ENCODE results near the gene OR52I1.

Gene OR52I1

DNA sequence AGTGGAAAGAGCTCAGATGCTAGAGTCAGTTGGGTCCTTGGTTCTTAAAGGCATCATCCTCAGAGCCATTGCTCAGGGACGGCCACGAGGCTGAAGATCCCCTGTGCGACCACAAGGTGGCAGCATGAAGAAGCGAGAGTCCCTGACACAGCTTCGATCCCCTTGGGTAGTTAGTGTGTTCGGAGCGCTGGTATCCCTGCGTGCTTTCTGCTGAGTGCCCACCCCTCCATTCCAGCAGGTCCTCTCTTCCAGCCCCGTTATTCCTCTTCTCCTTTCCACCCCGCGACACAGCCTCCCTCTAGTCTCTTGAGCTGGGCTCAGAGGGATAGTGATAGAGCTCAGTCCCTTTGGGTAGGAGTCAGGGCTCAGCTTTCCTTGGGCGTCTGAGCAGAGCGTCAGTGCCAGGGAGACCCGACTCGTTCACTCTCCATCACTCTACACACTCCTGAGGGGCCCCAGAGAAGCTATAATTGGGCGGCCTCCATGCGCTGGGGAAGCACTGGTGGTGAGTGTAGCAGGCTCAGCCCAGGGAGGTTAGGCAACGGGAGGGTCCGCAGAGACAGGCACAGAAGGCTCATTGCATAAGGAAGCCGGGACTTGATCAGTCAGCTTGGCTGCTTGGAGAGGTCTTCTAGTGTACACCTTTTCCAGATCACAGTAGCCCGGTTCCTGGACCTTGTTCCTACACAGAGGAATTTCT, 43.3 kb downstream of the OR52I1 start, which contains the start of gene OR51D1:
Gene OR51D1 (plus strand): TSS at position 516 of the 700 bp plus-strand sequence. CDS start 2,314 bp downstream, outside the sequence.
- peaks cover 0 to 3% (median 0%) of the 10 kb centered on the region in 5 experiments for H3K27me3 ChIP-seq (replicated peaks in 2 of 5; ENCODE audit: control insufficient read depth in 4 of 5, insufficient read depth in 5 of 5, low read length in 4 of 5)
- no peaks in the 10 kb centered on the region for H3K9me3 ChIP-seq (ENCODE audit: control extremely low read depth in 1 of 5, control insufficient read depth in 4 of 5, insufficient read depth in 2 of 5, low read depth in 1 of 5, low read length in 4 of 5)
- WGBS (ENCODE audit: insufficient coverage): 47% methylated on average over 12 of the region's 21 CpGs
- ChIA-PET CTCF (interaction anchor here (0.5 to 3.4 kb wide), 24 partner anchors 8 to 567 kb away, joined by 3 to 38 read pairs (median 4); partner anchors contain the start of gene TRIM68), POLR2A (no interaction called here)
- peaks cover 0 to 3% (median 0%) of the 10 kb centered on the region in 4 experiments for H3K4me1 ChIP-seq (ENCODE audit: control extremely low read depth in 1 of 4, control insufficient read depth in 4 of 4, insufficient read depth in 4 of 4, low read length in 3 of 4)
- peak within 1 kb of the TSS in 1 of 7 experiments; percentile 60 for H3K4me3 ChIP-seq (ENCODE audit: control insufficient read depth in 1 of 7, extremely low read depth in 1 of 7, insufficient read depth in 4 of 7, low read depth in 2 of 7, low read length in 6 of 7)
- H3K36me3 ChIP-seq (ENCODE audit: control insufficient read depth in 4 of 4, insufficient read depth in 4 of 4, low read length in 3 of 4): no peaks in the 10 kb centered on the region
- DNase-seq: peak; percentile 68 to 81 (median 79)
- H3K27ac ChIP-seq (ENCODE audit: insufficient read depth in 1 of 2, low read depth in 1 of 2, low read length in 2 of 2, poor library complexity in 1 of 2, severe bottlenecking in 2 of 2): no peak within 1 kb of the TSS

DNA sequence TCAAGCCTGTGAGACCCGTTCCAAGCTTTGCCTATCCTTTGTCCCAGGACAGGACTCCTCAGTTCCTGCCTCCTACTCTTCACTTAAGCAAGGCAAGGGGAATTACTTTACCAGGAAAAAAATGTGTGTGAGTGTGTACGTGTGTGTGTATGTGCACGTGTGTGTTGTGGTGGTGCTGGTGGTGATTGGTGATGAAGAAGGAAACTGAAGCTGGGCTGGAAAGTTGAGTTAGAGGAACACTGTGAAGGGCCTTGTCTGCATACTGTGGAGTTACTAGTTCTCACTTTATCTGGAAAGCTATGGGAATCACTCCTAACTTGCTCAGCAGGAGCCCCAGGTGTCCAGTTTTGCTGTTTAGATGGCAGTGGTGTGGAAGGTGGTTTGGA, 43.8 kb downstream of the OR52I1 start:
- Histone ChIP-seq H3K4me1 (ENCODE audit: control extremely low read depth in 1 of 4, control insufficient read depth in 4 of 4, insufficient read depth in 4 of 4, low read length in 3 of 4) (peaks cover 0 to 3% (median 0%) of the 10 kb centered on the region in 4 experiments), H3K36me3 (ENCODE audit: control insufficient read depth in 4 of 4, insufficient read depth in 4 of 4, low read length in 3 of 4) (no peaks in the 10 kb centered on the region), H3K27me3 (replicated peaks in 2 of 5; ENCODE audit: control insufficient read depth in 4 of 5, insufficient read depth in 5 of 5, low read length in 4 of 5) (peaks cover 0 to 3% (median 0%) of the 10 kb centered on the region in 5 experiments), H3K27ac (ENCODE audit: insufficient read depth in 1 of 2, low read depth in 1 of 2, low read length in 2 of 2, poor library complexity in 1 of 2, severe bottlenecking in 2 of 2) (no peak overlapping the region), H3K9me3 (ENCODE audit: control extremely low read depth in 1 of 5, control insufficient read depth in 4 of 5, insufficient read depth in 2 of 5, low read depth in 1 of 5, low read length in 4 of 5) (no peaks in the 10 kb centered on the region), H3K4me3 (ENCODE audit: control insufficient read depth in 1 of 7, extremely low read depth in 1 of 7, insufficient read depth in 4 of 7, low read depth in 2 of 7, low read length in 6 of 7) (no peak overlapping the region)
- POLR2A ChIA-PET: no interaction called here
- 96% methylated on average over 3 of the region's 3 CpGs for whole genome bisulfite sequencing (ENCODE audit: insufficient coverage)
- no peak for DNase-seq
- CTCF ChIA-PET: interaction anchor here (0.5 to 3.4 kb wide), 17 partner anchors 8 to 566 kb away, joined by 3 to 38 read pairs (median 5); no protein-coding TSS in a partner anchor

DNA sequence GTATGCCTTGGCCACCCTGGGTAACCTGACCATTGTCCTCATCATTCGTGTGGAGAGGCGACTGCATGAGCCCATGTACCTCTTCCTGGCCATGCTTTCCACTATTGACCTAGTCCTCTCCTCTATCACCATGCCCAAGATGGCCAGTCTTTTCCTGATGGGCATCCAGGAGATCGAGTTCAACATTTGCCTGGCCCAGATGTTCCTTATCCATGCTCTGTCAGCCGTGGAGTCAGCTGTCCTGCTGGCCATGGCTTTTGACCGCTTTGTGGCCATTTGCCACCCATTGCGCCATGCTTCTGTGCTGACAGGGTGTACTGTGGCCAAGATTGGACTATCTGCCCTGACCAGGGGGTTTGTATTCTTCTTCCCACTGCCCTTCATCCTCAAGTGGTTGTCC, 46.1 kb downstream of the OR52I1 start:
- no peak for DNase-seq
- Histone ChIP-seq H3K27ac (ENCODE audit: insufficient read depth in 1 of 2, low read depth in 1 of 2, low read length in 2 of 2, poor library complexity in 1 of 2, severe bottlenecking in 2 of 2) (no peak overlapping the region), H3K4me1 (ENCODE audit: control extremely low read depth in 1 of 4, control insufficient read depth in 4 of 4, insufficient read depth in 4 of 4, low read length in 3 of 4) (peaks cover 0 to 3% (median 0%) of the 10 kb centered on the region in 4 experiments), H3K27me3 (replicated peaks in 2 of 5; ENCODE audit: control insufficient read depth in 4 of 5, insufficient read depth in 5 of 5, low read length in 4 of 5) (peaks cover 0 to 3% (median 0%) of the 10 kb centered on the region in 5 experiments), H3K36me3 (ENCODE audit: control insufficient read depth in 4 of 4, insufficient read depth in 4 of 4, low read length in 3 of 4) (no peaks in the 10 kb centered on the region), H3K4me3 (ENCODE audit: control insufficient read depth in 1 of 7, extremely low read depth in 1 of 7, insufficient read depth in 4 of 7, low read depth in 2 of 7, low read length in 6 of 7) (no peak overlapping the region), H3K9me3 (ENCODE audit: control extremely low read depth in 1 of 5, control insufficient read depth in 4 of 5, insufficient read depth in 2 of 5, low read depth in 1 of 5, low read length in 4 of 5) (no peaks in the 10 kb centered on the region)
- ChIA-PET POLR2A (no interaction called here), CTCF (interaction anchor here (1.0 to 1.2 kb wide), 2 partner anchors 12 to 18 kb away, joined by 3 read pairs; no protein-coding TSS in a partner anchor)
- 96% methylated on average over 6 of the region's 6 CpGs for WGBS (ENCODE audit: insufficient coverage)

DNA sequence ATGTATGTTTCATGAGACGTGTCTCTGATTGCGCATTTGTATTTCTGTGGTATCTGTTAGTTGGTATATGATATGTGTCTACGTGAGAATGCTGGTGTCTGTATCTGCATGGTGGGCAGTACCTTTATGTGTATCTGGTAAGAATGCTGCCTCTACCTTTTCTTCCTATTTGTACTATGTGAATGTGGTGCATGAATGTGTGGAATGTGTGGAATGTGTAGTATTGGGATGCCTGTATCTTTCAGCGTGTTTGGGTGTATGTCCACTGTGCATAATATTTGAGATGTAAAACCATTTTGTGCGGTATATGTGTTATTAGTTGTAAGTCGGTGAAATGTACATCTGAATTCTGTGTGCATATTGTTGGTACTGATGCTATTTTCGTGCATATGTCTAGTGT, 47.7 kb downstream of the OR52I1 start:
- WGBS (ENCODE audit: insufficient coverage): 100% methylated on average over 6 of the region's 7 CpGs
- Histone ChIP-seq H3K4me1 (ENCODE audit: control extremely low read depth in 1 of 4, control insufficient read depth in 4 of 4, insufficient read depth in 4 of 4, low read length in 3 of 4) (peaks cover 0 to 3% (median 0%) of the 10 kb centered on the region in 4 experiments), H3K9me3 (ENCODE audit: control extremely low read depth in 1 of 5, control insufficient read depth in 4 of 5, insufficient read depth in 2 of 5, low read depth in 1 of 5, low read length in 4 of 5) (no peaks in the 10 kb centered on the region), H3K36me3 (ENCODE audit: control insufficient read depth in 4 of 4, insufficient read depth in 4 of 4, low read length in 3 of 4) (no peaks in the 10 kb centered on the region), H3K27ac (ENCODE audit: insufficient read depth in 1 of 2, low read depth in 1 of 2, low read length in 2 of 2, poor library complexity in 1 of 2, severe bottlenecking in 2 of 2) (no peak overlapping the region), H3K27me3 (replicated peaks in 2 of 5; ENCODE audit: control insufficient read depth in 4 of 5, insufficient read depth in 5 of 5, low read length in 4 of 5) (peaks cover 0 to 3% (median 0%) of the 10 kb centered on the region in 5 experiments), H3K4me3 (ENCODE audit: control insufficient read depth in 1 of 7, extremely low read depth in 1 of 7, insufficient read depth in 4 of 7, low read depth in 2 of 7, low read length in 6 of 7) (no peak overlapping the region)
- DNase-seq: no peak
- POLR2A ChIA-PET: no interaction called here
- CTCF ChIA-PET: no interaction called here

DNA sequence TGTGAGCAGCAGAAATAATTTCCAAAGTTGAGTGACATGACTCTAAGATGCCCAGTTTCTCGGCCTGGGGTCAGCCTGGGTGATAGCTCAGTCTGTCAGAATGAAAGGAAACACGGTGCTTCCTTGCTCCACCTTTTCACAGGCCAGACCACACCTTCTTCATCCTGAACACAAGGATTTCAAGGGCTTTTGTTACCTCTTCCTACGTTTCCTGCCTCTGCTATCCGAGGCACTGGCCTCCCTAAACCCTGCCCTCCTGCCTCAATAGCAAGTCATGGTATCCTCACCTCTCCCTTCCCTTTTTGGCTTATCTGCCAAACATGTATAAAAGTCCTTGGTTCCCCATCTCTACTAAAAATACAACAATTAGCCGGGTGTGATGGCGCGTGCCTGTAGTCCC, 48.2 kb downstream of the OR52I1 start:
- no peaks in the 10 kb centered on the region for H3K36me3 ChIP-seq (ENCODE audit: control insufficient read depth in 4 of 4, insufficient read depth in 4 of 4, low read length in 3 of 4)
- peaks cover 0 to 2% (median 0%) of the 10 kb centered on the region in 5 experiments for H3K27me3 ChIP-seq (replicated peaks in 2 of 5; ENCODE audit: control insufficient read depth in 4 of 5, insufficient read depth in 5 of 5, low read length in 4 of 5)
- WGBS (ENCODE audit: insufficient coverage): 86% methylated on average over 4 of the region's 7 CpGs
- H3K4me3 ChIP-seq (ENCODE audit: control insufficient read depth in 1 of 7, extremely low read depth in 1 of 7, insufficient read depth in 4 of 7, low read depth in 2 of 7, low read length in 6 of 7): no peak overlapping the region
- H3K27ac ChIP-seq (ENCODE audit: insufficient read depth in 1 of 2, low read depth in 1 of 2, low read length in 2 of 2, poor library complexity in 1 of 2, severe bottlenecking in 2 of 2): no peak overlapping the region
- POLR2A ChIA-PET: no interaction called here
- no peak for DNase-seq
- peaks cover 0 to 1% (median 0%) of the 10 kb centered on the region in 4 experiments for H3K4me1 ChIP-seq (ENCODE audit: control extremely low read depth in 1 of 4, control insufficient read depth in 4 of 4, insufficient read depth in 4 of 4, low read length in 3 of 4)
- CTCF ChIA-PET: interaction anchor here (1.2 kb wide), 1 partner anchor 11 kb away, joined by 3 read pairs; no protein-coding TSS in a partner anchor
- no peaks in the 10 kb centered on the region for H3K9me3 ChIP-seq (ENCODE audit: control extremely low read depth in 1 of 5, control insufficient read depth in 4 of 5, insufficient read depth in 2 of 5, low read depth in 1 of 5, low read length in 4 of 5)

DNA sequence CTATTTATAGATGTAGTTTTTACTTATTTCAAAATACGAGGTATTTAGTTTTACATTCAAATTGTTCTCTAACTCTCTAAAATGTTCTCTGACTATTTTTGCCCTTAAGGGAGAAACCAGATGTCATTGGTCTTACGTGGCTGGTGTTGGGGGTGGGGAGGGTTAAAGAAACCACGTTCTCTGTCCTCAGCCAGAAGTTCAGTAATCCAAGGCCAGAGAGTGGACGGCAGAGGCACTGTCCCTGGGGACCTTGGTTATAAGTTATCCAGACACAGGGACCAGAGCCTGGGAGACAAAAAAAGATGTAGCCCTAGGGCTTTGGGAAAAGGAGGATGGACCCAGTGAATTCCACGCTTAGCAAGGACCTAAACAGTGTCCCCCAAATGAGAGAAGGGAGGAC, 49.2 kb downstream of the OR52I1 start:
- Histone ChIP-seq H3K4me1 (ENCODE audit: control extremely low read depth in 1 of 4, control insufficient read depth in 4 of 4, insufficient read depth in 4 of 4, low read length in 3 of 4) (no peaks in the 10 kb centered on the region), H3K27me3 (replicated peaks in 2 of 5; ENCODE audit: control insufficient read depth in 4 of 5, insufficient read depth in 5 of 5, low read length in 4 of 5) (peaks cover 0 to 2% (median 0%) of the 10 kb centered on the region in 5 experiments), H3K9me3 (ENCODE audit: control extremely low read depth in 1 of 5, control insufficient read depth in 4 of 5, insufficient read depth in 2 of 5, low read depth in 1 of 5, low read length in 4 of 5) (no peaks in the 10 kb centered on the region), H3K27ac (ENCODE audit: insufficient read depth in 1 of 2, low read depth in 1 of 2, low read length in 2 of 2, poor library complexity in 1 of 2, severe bottlenecking in 2 of 2) (no peak overlapping the region), H3K36me3 (ENCODE audit: control insufficient read depth in 4 of 4, insufficient read depth in 4 of 4, low read length in 3 of 4) (no peaks in the 10 kb centered on the region), H3K4me3 (ENCODE audit: control insufficient read depth in 1 of 7, extremely low read depth in 1 of 7, insufficient read depth in 4 of 7, low read depth in 2 of 7, low read length in 6 of 7) (no peak overlapping the region)
- 74% methylated on average over 4 of the region's 5 CpGs for WGBS (ENCODE audit: insufficient coverage)
- CTCF ChIA-PET: interaction anchor here (1.2 kb wide), 1 partner anchor 12 kb away, joined by 3 read pairs; no protein-coding TSS in a partner anchor
- DNase-seq: no peak
- POLR2A ChIA-PET: no interaction called here

DNA sequence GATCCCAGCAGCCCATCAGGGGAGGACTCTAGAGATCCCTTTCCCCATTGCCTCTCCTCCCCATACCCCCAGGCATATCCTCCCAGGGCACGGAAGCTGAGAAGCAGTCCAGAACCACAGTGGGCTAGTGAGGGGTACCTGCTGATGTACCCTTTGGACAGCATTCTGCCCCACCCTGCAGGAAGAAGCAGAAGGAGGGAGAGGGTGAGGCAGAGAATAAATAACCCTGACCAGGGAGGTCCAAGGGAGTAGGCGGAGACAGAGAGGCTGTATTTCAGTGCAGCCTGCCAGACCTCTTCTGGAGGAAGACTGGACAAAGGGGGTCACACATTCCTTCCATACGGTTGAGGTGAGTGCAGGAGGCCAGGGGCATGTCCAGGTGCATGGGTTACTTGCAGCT, 49.8 kb downstream of the OR52I1 start, which contains the start of gene OR51E1:
Gene OR51E1 (plus strand): TSS at position 301 of the 400 bp plus-strand sequence. CDS start 8,545 bp downstream, outside the sequence.
- no peak within 1 kb of the TSS for H3K27ac ChIP-seq (ENCODE audit: insufficient read depth in 1 of 2, low read depth in 1 of 2, low read length in 2 of 2, poor library complexity in 1 of 2, severe bottlenecking in 2 of 2)
- ChIA-PET CTCF (no interaction called here), POLR2A (no interaction called here)
- H3K36me3 ChIP-seq (ENCODE audit: control insufficient read depth in 4 of 4, insufficient read depth in 4 of 4, low read length in 3 of 4): no peaks in the 10 kb centered on the region
- WGBS (ENCODE audit: insufficient coverage): 91% methylated on average over 2 of the region's 3 CpGs
- H3K9me3 ChIP-seq (ENCODE audit: control extremely low read depth in 1 of 5, control insufficient read depth in 4 of 5, insufficient read depth in 2 of 5, low read depth in 1 of 5, low read length in 4 of 5): no peaks in the 10 kb centered on the region
- no peaks in the 10 kb centered on the region for H3K4me1 ChIP-seq (ENCODE audit: control extremely low read depth in 1 of 4, control insufficient read depth in 4 of 4, insufficient read depth in 4 of 4, low read length in 3 of 4)
- DNase-seq: no peak
- no peak within 1 kb of the TSS for H3K4me3 ChIP-seq (ENCODE audit: control insufficient read depth in 1 of 7, extremely low read depth in 1 of 7, insufficient read depth in 4 of 7, low read depth in 2 of 7, low read length in 6 of 7)
- peaks cover 0 to 2% (median 0%) of the 10 kb centered on the region in 5 experiments for H3K27me3 ChIP-seq (replicated peaks in 2 of 5; ENCODE audit: control insufficient read depth in 4 of 5, insufficient read depth in 5 of 5, low read length in 4 of 5)

Data from common myeloid progenitor, CD34-positive (primary cell).